ENCODE measurements around the gene U2SURP.

DNA sequence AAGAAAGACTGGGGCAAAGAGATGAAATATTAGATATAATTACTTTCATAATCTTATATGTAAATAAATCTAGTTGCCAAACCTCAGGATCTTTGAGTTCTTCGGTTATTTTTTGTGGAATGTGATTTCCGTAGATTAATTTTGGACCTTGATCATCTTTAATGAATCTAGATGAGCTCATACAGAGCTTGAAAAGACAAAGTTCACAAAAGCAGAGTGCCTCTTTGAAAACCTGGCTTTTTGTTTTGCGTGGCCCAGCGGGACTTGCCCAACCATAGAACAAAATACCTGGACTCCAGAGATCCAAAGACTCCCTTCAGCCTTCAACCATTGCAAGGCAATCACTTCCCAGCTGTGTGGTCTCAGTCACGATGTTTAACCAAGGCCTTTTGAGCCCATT lies 63.4 kb downstream of the U2SURP start:
- TF ChIP-seq, protein P1, sequence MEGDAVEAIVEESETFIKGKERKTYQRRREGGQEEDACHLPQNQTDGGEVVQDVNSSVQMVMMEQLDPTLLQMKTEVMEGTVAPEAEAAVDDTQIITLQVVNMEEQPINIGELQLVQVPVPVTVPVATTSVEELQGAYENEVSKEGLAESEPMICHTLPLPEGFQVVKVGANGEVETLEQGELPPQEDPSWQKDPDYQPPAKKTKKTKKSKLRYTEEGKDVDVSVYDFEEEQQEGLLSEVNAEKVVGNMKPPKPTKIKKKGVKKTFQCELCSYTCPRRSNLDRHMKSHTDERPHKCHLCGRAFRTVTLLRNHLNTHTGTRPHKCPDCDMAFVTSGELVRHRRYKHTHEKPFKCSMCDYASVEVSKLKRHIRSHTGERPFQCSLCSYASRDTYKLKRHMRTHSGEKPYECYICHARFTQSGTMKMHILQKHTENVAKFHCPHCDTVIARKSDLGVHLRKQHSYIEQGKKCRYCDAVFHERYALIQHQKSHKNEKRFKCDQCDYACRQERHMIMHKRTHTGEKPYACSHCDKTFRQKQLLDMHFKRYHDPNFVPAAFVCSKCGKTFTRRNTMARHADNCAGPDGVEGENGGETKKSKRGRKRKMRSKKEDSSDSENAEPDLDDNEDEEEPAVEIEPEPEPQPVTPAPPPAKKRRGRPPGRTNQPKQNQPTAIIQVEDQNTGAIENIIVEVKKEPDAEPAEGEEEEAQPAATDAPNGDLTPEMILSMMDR (IDR thresholded peaks at IDR 0.05) = no peak
- no peak for TF ChIP-seq POLR2A (IDR thresholded peaks at IDR 0.05)
